ENCODE results near the gene C13orf46. TPM values are rescaled to one million over a fixed set of nuclear protein-coding genes. Genes with fewer than 3 reads are reported as not detected.

The C13orf46 gene
- total RNA-seq, 1 donor, result 0.27 TPM

DNA sequence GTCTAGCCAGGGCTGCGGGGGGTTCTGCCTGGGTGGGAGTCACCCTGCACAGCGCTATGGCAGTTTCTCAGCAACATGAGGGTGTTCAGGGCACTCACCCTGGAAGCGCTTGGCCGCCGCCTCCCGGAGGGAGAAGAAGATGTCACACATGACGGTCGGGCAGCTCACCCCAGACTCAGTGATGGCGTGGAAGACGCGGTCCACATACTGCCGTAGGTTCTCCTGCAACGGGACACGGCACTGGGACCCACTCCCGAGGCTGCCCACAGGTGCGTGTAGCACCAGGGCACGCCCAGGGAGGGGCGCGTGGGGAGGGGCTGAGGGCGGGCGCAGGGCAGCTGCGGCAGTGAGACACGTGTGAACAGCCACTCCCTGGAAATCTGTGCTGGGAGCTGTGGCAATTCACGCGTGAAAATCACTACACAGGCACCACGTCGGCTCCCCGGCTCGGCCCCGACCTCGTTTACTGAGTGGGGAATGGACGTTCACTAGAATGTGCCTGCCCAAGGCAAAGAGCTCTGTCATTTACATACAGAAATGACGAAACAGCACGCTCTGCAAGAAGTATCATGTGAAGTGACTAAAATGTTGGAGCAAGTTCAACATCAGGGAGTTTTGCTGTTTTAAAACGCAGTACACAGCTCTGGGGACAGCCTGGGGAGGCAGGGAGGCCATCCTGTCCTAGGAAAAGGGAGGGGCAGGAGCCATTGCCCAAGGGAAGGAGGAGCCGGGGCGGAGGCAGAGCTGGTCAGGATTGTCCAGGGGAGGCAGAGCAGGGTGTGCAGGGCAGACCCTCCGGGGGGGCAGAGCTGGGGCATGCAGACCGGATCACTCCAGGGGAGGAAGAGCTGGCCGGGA, 41.5 kb upstream of the C13orf46 start:
- peak; percentile 64 for DNase-seq (ENCODE audit: low read depth)
- no peak overlapping the region for H3K4me3 ChIP-seq (ENCODE audit: low read depth, low read length)
- TF ChIP-seq, protein P1, sequence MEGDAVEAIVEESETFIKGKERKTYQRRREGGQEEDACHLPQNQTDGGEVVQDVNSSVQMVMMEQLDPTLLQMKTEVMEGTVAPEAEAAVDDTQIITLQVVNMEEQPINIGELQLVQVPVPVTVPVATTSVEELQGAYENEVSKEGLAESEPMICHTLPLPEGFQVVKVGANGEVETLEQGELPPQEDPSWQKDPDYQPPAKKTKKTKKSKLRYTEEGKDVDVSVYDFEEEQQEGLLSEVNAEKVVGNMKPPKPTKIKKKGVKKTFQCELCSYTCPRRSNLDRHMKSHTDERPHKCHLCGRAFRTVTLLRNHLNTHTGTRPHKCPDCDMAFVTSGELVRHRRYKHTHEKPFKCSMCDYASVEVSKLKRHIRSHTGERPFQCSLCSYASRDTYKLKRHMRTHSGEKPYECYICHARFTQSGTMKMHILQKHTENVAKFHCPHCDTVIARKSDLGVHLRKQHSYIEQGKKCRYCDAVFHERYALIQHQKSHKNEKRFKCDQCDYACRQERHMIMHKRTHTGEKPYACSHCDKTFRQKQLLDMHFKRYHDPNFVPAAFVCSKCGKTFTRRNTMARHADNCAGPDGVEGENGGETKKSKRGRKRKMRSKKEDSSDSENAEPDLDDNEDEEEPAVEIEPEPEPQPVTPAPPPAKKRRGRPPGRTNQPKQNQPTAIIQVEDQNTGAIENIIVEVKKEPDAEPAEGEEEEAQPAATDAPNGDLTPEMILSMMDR (IDR thresholded peaks at IDR 0.05; ENCODE audit: insufficient read depth, low read length), result no peak

DNA sequence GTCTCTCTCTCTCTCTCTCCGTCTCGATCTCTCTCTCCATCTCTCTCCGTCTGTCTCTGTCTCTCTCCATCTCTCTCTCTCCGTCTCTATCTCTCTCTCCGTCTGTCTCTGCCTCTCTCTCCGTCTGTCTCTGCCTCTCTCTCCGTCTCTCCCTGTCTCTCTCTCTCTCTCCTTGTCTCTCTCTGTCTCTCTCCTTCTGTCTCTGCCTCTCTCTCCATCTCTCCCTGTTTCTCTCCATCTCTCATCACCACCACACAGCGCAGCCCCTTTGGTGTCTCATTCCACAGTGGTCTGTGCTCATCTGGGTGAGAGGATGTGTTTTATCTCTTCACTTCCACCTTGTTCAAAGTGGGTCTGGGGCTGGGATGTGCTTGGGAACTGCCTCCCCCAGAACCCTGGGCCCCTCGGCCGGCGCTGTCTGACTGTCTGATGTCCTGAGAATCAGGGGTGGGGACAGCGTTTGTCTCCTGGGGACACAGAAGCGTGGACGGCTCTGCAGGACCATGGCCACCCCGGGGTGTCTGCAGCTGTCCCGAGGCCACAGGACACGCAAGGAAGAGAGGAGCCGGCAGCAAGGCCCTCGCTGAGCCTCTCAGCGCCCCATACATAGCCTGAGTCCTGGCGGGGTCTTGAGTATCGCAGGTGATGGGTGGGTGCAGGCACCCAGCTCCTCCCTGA, 40.2 kb upstream of the C13orf46 start:
- H3K4me3 ChIP-seq (ENCODE audit: low read depth, low read length), result no peak overlapping the region
- TF ChIP-seq, protein P1 (IDR thresholded peaks at IDR 0.05; ENCODE audit: insufficient read depth, low read length), result no peak
- DNase-seq (ENCODE audit: low read depth), result no peak

DNA sequence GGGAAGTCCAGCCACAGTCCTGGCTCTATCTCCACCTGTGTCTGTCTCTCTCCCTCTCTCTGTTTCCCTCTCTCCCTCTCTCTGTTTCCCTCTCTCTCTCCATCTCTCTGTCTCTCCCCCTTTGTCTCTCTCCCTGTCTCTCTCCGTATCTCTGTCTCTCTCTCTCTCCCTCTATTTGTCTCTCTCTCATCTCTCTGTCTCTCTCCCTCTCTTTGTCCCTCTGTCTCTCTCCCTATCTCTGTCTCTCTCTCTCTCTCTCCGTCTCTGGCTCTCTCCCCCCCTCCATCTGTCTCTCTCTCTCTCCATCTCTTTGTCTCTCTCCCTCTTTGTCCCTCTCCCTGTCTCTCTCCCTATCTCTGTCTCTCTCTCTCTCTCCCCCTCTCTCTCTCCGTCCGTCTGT, 39.5 kb upstream of the C13orf46 start:
- TF ChIP-seq, protein P1 (IDR thresholded peaks at IDR 0.05; ENCODE audit: insufficient read depth, low read length), result no peak
- DNase-seq (ENCODE audit: low read depth), result no peak
- H3K4me3 ChIP-seq (ENCODE audit: low read depth, low read length), result no peak overlapping the region

DNA sequence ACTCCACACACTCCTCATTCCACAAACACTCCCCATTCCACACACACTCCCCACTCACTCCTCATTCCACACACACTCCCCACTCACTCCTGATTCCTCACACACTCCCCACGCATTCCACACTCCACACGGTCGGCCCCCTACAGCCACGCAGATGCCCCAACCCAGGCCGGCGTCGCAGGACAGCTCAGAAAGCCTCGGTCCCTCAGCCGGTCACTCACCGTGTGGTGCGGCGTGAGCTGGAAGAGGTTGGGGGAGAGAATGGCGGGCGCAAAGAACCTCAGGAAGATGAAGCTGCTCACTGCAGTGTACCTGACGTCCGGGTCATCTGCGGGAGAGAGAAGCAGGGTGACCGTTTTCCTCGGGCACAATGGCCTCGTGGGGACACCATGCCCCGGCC, 39.0 kb upstream of the C13orf46 start:
- H3K4me3 ChIP-seq (ENCODE audit: low read depth, low read length), result no peak overlapping the region
- DNase-seq (ENCODE audit: low read depth), result no peak
- TF ChIP-seq, protein P1 (IDR thresholded peaks at IDR 0.05; ENCODE audit: insufficient read depth, low read length), result no peak

DNA sequence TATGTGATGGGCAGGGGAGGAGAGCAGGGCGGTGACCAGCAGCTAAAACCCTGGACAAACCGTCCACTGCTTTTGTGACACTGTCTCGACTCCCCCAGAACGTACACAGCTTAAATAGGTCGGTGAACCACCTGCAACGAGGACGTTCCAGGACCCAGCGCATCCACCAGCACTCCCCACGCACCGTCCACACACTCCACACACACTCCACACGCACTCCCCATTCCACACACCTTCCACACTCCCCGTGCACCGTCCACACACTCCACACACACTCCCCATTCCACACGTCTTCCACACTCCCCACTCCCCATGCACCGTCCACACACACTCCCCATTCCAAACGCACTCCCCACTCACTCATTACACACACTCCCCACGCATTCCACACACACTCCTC, 38.3 kb upstream of the C13orf46 start:
- H3K4me3 ChIP-seq (ENCODE audit: low read depth, low read length), result no peak overlapping the region
- TF ChIP-seq, protein P1 (IDR thresholded peaks at IDR 0.05; ENCODE audit: insufficient read depth, low read length), result no peak
- DNase-seq (ENCODE audit: low read depth), result no peak

DNA sequence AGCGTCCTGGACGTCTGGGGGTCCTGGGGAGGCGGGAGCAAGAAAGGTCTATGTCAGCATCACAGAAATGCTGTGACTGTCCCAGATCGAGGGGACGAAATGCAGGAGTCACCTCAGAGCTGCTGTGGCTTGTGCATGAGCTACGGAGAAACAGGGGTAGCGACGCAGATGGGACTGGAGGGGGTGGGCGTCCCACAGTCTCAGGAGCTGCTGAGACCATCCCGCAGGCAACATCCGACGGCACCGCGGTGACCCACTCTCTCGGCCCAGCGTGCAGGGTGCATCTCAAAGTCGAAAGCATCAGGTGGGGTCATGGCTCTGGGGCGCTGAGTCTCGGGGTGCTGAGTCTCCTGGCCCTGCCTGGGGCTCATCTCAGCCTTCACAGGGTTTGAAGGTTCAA, 37.4 kb upstream of the C13orf46 start:
- no peak for DNase-seq (ENCODE audit: low read depth)
- TF ChIP-seq, protein P1 (IDR thresholded peaks at IDR 0.05; ENCODE audit: insufficient read depth, low read length), result no peak
- no peak overlapping the region for H3K4me3 ChIP-seq (ENCODE audit: low read depth, low read length)

Data from fibroblast of the aortic adventitia (primary cell).